ENCODE measurements around the gene ANKRD13D.
A peak's percentile ranks its signal among the peaks of the same experiment; 100 is the strongest.

Gene ANKRD13D

DNA sequence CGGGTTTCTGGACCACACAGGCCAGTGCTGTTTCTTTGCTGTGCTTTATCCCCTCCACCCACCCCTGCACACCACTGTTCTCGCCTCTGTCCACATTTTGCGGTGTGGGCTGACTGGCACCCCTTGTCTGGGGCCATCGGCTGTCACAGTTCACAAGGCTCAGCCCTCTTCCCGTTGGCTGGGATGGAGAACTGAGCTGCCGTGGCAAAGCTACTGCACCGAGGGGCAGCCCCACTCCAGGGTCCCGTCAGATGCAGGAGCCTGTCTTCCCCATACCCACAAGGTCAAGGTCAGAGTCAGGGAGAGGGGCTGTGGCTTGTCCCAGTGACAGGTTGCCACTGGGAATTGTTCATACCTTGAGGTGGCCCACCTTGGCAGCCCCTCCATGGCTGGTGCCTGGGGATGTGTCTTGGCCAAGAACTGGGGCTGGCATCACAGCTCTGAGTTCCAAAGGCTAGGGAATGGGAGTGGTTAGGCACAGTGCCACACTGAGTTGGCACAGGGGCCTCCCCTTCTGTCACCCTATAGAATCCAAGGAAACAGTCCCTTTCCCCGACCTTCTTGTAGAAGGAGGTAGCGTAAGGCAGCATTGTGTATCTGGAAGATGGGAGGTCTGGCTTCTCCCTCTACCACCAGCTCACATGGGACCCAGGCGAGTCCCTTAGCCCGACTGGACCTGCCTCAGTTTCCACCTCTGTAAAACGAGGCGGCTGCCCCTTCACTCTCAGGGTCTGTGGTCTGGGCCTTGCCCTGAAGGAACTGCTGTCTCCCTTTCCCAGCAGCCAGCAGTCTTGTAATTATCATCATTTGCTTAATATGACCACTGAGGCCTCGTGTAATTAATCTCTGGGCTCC, 19.5 kb upstream of the ANKRD13D start:
- TF ChIP-seq Cebpa-rat (IDR thresholded peaks at IDR 0.05) = no peak
- H3K36me3 ChIP-seq = peaks cover 52 to 78% (median 70%) of the 10 kb centered on the region in 11 experiments
- H3K4me2 ChIP-seq = peak overlapping the region; percentile 99 to 100 (median 100)
- H3K27ac ChIP-seq = peak overlapping the region; percentile 92 to 100 (median 99)
- peak overlapping the region; percentile 87 to 100 (median 99) for H3K4me3 ChIP-seq
- H3K9ac ChIP-seq = peak overlapping the region; percentile 93 to 100 (median 99)
- no peaks in the 10 kb centered on the region for H3K9me3 ChIP-seq (replicated peaks in 1 of 11)
- H3K4me1 ChIP-seq = peaks cover 75 to 84% (median 77%) of the 10 kb centered on the region in 10 experiments
- no peaks in the 10 kb centered on the region for H3K27me3 ChIP-seq
- H4K20me1 ChIP-seq = peaks cover 0 to 61% (median 47%) of the 10 kb centered on the region in 11 experiments; a peak in 13 of 22 replicates

DNA sequence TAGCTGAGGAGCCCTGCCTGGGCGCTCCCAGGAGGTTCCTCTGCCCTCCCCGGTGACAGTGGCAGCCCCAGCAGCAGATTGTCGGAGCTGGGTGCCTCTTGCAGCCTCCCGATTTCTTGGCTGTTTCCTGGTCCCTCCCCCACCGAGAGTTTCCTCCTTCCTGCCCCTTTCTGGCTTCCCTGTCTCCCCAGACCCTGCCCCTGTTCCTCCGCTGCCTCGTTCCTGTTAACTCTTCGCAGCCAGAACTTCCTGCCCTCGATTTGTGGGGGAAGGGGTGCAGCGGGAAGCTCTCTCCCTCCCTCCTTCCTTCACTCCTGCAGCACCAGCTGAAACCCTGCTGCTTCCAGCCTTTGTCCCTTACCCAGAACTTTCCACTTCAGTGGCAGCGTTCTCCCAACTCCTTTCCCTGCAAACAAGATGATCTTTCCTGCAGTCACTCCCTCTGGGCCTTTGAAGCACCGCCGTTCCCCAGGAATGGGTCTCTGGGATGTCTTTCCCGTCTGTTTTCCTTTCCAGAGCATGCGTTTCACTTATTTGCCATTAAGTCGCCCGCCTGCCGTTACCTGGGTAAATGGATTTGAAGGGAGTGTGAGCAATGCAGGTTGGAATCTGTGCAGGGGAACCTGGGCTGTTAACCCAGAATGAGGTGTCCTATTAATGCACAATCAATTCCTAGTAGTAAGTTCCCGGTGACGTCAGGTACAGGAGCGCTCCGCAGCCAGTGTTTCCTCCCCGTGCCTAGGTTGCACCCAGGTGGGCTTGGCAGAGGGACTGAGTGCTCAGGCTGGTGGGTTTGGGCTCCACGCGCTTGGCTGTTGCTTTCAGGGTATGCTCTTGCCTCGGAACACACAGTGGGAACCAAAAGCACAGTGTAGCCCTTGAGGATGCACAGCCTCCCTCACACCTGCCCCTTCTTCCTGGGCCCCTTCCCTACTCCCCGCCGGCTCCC, 18.6 kb upstream of the ANKRD13D start:
- Histone ChIP-seq H3K9ac (peak overlapping the region; percentile 93 to 100 (median 99)), H3K9me3 (replicated peaks in 1 of 11) (no peaks in the 10 kb centered on the region), H4K20me1 (peaks cover 0 to 67% (median 49%) of the 10 kb centered on the region in 11 experiments; a peak in 13 of 22 replicates), H3K4me1 (peaks cover 75 to 84% (median 77%) of the 10 kb centered on the region in 10 experiments), H3K36me3 (peaks cover 60 to 87% (median 79%) of the 10 kb centered on the region in 11 experiments), H3K4me2 (peak overlapping the region; percentile 99 to 100 (median 100)), H3K27ac (peak overlapping the region; percentile 92 to 100 (median 99)), H3K4me3 (peak overlapping the region; percentile 87 to 100 (median 99)), H3K27me3 (no peaks in the 10 kb centered on the region)
- TF ChIP-seq Cebpa-rat (IDR thresholded peaks at IDR 0.05) = no peak

DNA sequence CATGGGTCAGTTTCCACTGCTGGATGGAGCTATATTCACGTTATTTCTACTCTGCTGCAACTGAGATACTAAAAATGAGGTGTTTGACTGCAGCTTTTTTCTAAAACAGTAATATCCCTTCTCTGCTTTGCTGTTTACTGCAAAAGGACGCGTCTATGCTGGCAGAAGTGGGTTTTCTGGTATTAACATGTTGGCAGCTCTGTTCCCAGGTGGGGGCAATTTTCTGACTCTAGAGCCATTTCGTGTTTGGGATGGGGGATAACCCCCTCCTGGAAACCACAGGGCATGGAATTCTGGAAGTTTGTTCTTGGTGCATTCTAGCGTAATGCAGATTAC, 17.9 kb upstream of the ANKRD13D start:
- peak overlapping the region; percentile 87 to 100 (median 99) for H3K4me3 ChIP-seq
- no peak for TF ChIP-seq Cebpa-rat (IDR thresholded peaks at IDR 0.05)
- H3K27me3 ChIP-seq = no peaks in the 10 kb centered on the region
- peak overlapping the region; percentile 99 to 100 (median 100) for H3K4me2 ChIP-seq
- peak overlapping the region; percentile 93 to 100 (median 99) for H3K9ac ChIP-seq
- H3K9me3 ChIP-seq (replicated peaks in 1 of 11) = no peaks in the 10 kb centered on the region
- H3K36me3 ChIP-seq = peaks cover 66 to 93% (median 85%) of the 10 kb centered on the region in 11 experiments
- H4K20me1 ChIP-seq = peaks cover 0 to 73% (median 49%) of the 10 kb centered on the region in 11 experiments; a peak in 13 of 22 replicates
- peak overlapping the region; percentile 35 to 100 (median 99); a peak in 21 of 22 replicates for H3K27ac ChIP-seq
- peaks cover 76 to 84% (median 78%) of the 10 kb centered on the region in 10 experiments for H3K4me1 ChIP-seq

- TF ChIP-seq Cebpa-rat (IDR thresholded peaks at IDR 0.05) = peak in 5 of 11 experiments; percentile 17 to 73 (median 55); a peak in 7 of 22 replicates
- H3K4me3 ChIP-seq = peak overlapping the region; percentile 87 to 100 (median 99)
- H3K27me3 ChIP-seq = no peaks in the 10 kb centered on the region
- peaks cover 0 to 73% (median 49%) of the 10 kb centered on the region in 11 experiments; a peak in 13 of 22 replicates for H4K20me1 ChIP-seq
- peaks cover 66 to 98% (median 88%) of the 10 kb centered on the region in 11 experiments for H3K36me3 ChIP-seq
- no peaks in the 10 kb centered on the region for H3K9me3 ChIP-seq (replicated peaks in 1 of 11)
- peak overlapping the region; percentile 93 to 100 (median 99) for H3K9ac ChIP-seq
- peak overlapping the region; percentile 93 to 100 (median 99); a peak in 21 of 22 replicates for H3K27ac ChIP-seq
- peak overlapping the region; percentile 99 to 100 (median 100) for H3K4me2 ChIP-seq
- H3K4me1 ChIP-seq = peaks cover 81 to 90% (median 83%) of the 10 kb centered on the region in 10 experiments
Measured at GRCh38 chr11:67271541-67272284, 17.4 kb upstream of the ANKRD13D start.

GRCh38 chr11:67272327-67273259, 16.5 kb upstream of the ANKRD13D start:
- H3K9ac ChIP-seq = peak overlapping the region; percentile 93 to 100 (median 99)
- H3K9me3 ChIP-seq (replicated peaks in 1 of 11) = no peaks in the 10 kb centered on the region
- peak overlapping the region; percentile 99 to 100 (median 100) for H3K4me2 ChIP-seq
- H3K36me3 ChIP-seq = peaks cover 61 to 90% (median 79%) of the 10 kb centered on the region in 11 experiments
- H3K4me1 ChIP-seq = peaks cover 88 to 95% (median 90%) of the 10 kb centered on the region in 10 experiments
- H3K27ac ChIP-seq = peak overlapping the region; percentile 93 to 100 (median 99); a peak in 21 of 22 replicates
- TF ChIP-seq Cebpa-rat (IDR thresholded peaks at IDR 0.05) = no peak
- no peaks in the 10 kb centered on the region for H3K27me3 ChIP-seq
- peak overlapping the region; percentile 87 to 100 (median 99) for H3K4me3 ChIP-seq
- H4K20me1 ChIP-seq = peaks cover 0 to 73% (median 49%) of the 10 kb centered on the region in 11 experiments; a peak in 13 of 22 replicates

GRCh38 chr11:67273260-67273990, 15.7 kb upstream of the ANKRD13D start:
- H3K27ac ChIP-seq = peak overlapping the region; percentile 93 to 100 (median 99); a peak in 21 of 22 replicates
- H3K4me3 ChIP-seq = peak overlapping the region; percentile 87 to 100 (median 99)
- peak overlapping the region; percentile 93 to 100 (median 99) for H3K9ac ChIP-seq
- TF ChIP-seq Cebpa-rat (IDR thresholded peaks at IDR 0.05) = no peak
- no peaks in the 10 kb centered on the region for H3K9me3 ChIP-seq (replicated peaks in 1 of 11)
- peaks cover 60 to 89% (median 81%) of the 10 kb centered on the region in 11 experiments for H3K36me3 ChIP-seq
- peaks cover 0 to 73% (median 43%) of the 10 kb centered on the region in 11 experiments; a peak in 13 of 22 replicates for H4K20me1 ChIP-seq
- H3K4me1 ChIP-seq = peaks cover 95 to 99% (median 97%) of the 10 kb centered on the region in 10 experiments
- H3K4me2 ChIP-seq = peak overlapping the region; percentile 99 to 100 (median 100)
- H3K27me3 ChIP-seq = no peaks in the 10 kb centered on the region
